GM18502 (cell line): Measurements from ENCODE around the gene PITPNB.

Source experiments
- ATAC-seq: cut with Tn5 transposase; IDR thresholded peaks from one replicate; pipeline ENCODE4 v1.9.1; 2021; ENCODE audit warnings: mild to moderate bottlenecking; ENCODE audit not compliant: unreplicated experiment, poor library complexity

PITPNB gene

GRCh38 chr22:27919222-27919941 is at the start of gene PITPNB:
PITPNB (minus strand) TSS chr22:27919256; CDS start chr22:27919191, 65 bp downstream.
- ATAC-seq = peak; percentile 83

DNA sequence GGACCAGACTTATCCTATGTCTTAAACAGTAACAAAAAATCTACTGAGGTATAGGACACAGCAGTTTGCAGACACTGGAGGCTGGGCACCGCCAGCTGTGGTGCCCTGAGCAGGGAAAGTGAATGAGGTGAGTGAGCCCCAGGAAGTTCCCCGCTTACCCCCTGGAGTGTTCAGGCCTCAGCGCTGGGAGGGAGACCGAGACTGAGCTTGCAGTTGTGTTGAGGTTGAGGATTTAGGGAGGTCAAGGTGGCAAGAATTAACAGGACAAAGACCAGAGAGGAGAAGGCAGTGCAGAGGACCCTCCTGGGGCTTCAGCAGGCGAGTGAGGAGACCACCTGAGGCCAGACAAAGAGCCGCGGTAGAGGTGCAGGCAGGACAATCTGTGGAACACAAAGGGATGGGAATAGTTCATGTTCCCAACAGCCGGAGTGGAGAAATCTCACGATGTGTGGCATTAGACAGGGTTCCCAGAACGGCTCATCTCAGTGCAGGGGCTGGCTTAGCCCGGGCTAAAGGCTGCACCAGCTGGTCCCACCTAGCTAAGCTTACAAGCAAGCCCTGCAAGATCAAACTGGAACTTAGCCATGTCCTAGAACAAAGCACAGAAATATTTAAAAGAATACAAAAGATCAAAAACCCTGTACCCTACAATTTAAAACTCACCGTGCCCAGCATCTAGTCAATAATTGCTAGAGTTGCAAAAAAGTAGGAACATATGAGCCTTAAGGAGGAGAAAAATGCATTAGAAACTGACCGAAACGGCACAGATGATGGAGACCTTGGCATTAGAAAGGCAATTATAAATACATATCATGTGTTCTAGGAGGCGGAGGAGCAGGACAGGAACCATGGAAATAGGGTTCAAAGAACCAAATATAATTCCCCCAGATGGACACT is 47.4 kb upstream of the PITPNB start:
- no peak for ATAC-seq

GRCh38 chr22:27962268-27963044 is 43.4 kb upstream of the PITPNB start:
- no peak for ATAC-seq

DNA sequence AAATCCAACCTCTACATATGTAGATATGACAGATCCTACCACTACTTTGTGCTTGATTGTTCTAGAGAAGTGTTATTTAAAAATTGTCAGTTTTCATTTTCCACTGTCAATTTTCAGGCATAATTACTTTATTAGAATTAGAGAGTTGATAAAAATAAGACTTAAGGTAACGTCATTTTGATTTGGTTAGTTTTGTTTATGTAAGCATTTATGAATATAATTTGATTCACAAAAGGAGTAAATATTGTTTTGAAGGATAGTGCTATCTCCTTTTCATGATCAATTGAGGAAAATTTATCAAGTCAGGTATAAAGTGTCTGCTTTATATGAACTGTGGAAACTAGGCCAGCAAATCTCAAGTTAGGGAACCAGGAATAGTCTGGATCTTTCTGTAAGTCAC is 42.6 kb upstream of the PITPNB start:
- ATAC-seq = no peak

- no peak for ATAC-seq
Observed at GRCh38 chr22:27961182-27961581, 42.1 kb upstream of the PITPNB start.

GRCh38 chr22:27959335-27960090 is 40.5 kb upstream of the PITPNB start:
- ATAC-seq = no peak

- no peak for ATAC-seq
Observed at GRCh38 chr22:27952779-27953178, 33.7 kb upstream of the PITPNB start.

- no peak for ATAC-seq
Observed at GRCh38 chr22:27952091-27952490, 33.0 kb upstream of the PITPNB start.

DNA sequence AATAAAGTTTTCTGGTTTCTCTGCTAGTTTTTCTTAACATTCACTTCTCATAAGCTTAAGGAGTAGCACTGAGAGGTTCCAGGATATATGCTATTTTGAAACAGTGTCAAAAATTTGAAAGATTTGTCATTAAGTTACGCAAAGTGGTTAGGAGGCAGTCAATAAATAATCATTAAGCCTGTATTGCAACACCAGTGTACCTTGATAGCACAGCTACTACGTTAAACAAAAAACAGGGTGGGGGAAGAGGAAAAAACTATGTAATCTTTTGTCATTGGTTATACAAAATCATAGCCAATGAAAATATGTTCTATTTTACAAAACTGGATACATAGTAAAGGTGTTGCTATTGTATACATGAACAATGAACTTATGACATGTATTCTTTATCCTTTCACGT is 30.4 kb upstream of the PITPNB start:
- no peak for ATAC-seq

- ATAC-seq = no peak
Observed at GRCh38 chr22:27948569-27948968, 29.5 kb upstream of the PITPNB start.

- ATAC-seq = no peak
Observed at GRCh38 chr22:27947448-27947847, 28.4 kb upstream of the PITPNB start.

GRCh38 chr22:27941143-27941542 is 22.1 kb upstream of the PITPNB start:
- ATAC-seq = no peak

- no peak for ATAC-seq
Observed at GRCh38 chr22:27937453-27937852, 18.4 kb upstream of the PITPNB start.

DNA sequence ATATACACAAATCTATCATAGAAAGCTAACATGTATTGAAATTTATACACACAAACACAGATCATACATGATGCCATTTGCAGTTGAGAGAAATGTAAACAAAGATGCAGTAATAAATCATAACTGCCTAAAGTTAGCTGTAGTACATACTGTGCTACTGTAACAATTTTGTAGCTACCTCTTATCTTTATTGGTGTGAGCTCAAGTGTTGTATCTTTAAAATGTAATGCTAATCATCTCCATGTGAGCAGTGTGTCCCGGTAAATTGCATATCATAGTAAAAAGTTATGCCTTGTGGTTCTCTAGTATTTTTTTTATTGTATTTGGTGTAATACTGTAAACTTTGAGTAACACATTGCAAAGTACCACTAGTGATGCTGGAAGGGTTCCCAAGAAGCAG is 16.8 kb upstream of the PITPNB start:
- no peak for ATAC-seq

- ATAC-seq = no peak
Observed at GRCh38 chr22:27934069-27934468, 15.0 kb upstream of the PITPNB start.

DNA sequence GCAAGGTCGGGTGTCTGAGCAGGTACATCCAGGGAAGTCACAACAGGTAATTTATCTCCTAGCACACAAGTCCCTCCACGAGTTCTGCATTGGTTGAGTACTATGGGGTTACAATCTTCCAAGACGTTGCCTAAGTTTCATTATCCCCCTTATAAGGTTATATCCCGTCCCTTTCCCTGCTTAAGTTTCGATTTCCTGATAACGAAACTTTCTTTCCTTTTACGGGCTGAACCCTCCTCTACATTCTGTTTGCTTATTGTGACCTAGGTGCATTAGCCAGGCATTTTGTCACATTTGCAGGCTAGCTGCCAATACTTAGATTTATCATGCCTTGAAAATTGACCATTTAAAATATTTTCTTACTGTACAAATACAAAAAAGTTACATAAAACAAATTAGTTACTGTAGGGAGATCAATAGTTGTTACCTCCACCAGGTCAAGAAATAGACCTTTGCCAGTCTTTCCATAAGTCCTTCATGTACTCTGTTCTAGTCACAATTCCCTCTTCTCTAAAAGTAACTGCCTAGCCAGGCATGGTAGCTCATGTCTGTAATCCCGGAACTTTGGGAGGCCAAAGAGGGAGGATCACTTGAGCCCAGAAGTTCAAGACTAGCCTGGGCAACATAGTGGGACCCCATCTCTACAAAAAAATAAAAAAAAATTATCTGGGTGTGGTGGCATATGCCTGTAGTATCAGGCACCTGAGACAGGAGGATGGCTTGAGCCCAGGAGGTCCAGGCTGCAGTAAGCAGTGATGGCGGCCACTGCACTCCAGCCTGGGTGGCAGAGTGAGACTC is 14.3 kb upstream of the PITPNB start:
- no peak for ATAC-seq

GRCh38 chr22:27930331-27931060 is 11.4 kb upstream of the PITPNB start:
- no peak for ATAC-seq

- ATAC-seq = no peak
Observed at GRCh38 chr22:27927608-27928007, 8.6 kb upstream of the PITPNB start.

- ATAC-seq = no peak
Observed at GRCh38 chr22:27925331-27925730, 6.3 kb upstream of the PITPNB start.
